AG04449 (cell line): ENCODE data around the gene CEMIP.

Experiments used
- CTCF ChIA-PET: fragments of 350-600 bp; formaldehyde crosslinking; extraction: SDS; loops from one replicate; lab custom pipeline; 2021; ENCODE audit warnings: antibody characterized with exemption; lab: Yijun Ruan, JAX
- POLR2A ChIA-PET: fragments of 400-600, 350-600 bp; formaldehyde crosslinking; extraction: SDS; loops from one replicate; lab custom pipeline; 2020; ENCODE audit warnings: antibody characterized with exemption, inconsistent platforms; lab: Yijun Ruan, JAX
- DNase-seq: peaks from one replicate; pipeline ENCODE4 v3.0.0-alpha.2; 2010; ENCODE audit warnings: low read depth, low spot score
- H3K4me3 ChIP-seq: 2 replicates; pipeline ENCODE4 v1.5.1; 2011; ENCODE audit warnings: low read depth, mild to moderate bottlenecking, control low read depth, low read length
- TF ChIP-seq, protein P1 (sequence below): IDR thresholded peaks from one replicate; pipeline ENCODE4 v1.5.1; 2011; ENCODE audit warnings: mild to moderate bottlenecking, moderate library complexity, low read length, control low read depth, inconsistent platforms; ENCODE audit not compliant: insufficient read depth; ENCODE audit errors: missing control alignments

CEMIP gene

DNA sequence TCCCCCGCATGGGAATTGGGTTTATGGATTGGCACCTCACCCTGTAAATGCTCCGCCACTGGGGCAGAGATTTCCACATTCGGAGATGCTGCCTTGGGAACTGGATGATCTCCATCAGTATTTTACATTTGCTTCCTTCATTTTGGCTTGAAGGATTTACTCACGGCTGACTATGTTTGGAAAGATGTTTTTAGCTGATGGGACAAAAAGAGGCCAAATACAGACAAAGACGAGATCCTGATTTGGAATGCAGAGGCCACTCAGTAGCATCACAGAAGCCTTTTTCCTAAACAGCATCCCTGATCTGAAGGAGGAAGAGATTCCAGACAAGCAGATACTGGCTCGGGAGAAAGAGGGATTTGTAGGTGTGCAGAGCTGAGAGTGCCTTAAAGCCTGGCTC, 133.5 kb downstream of the CEMIP start:
- TF ChIP-seq, protein P1, sequence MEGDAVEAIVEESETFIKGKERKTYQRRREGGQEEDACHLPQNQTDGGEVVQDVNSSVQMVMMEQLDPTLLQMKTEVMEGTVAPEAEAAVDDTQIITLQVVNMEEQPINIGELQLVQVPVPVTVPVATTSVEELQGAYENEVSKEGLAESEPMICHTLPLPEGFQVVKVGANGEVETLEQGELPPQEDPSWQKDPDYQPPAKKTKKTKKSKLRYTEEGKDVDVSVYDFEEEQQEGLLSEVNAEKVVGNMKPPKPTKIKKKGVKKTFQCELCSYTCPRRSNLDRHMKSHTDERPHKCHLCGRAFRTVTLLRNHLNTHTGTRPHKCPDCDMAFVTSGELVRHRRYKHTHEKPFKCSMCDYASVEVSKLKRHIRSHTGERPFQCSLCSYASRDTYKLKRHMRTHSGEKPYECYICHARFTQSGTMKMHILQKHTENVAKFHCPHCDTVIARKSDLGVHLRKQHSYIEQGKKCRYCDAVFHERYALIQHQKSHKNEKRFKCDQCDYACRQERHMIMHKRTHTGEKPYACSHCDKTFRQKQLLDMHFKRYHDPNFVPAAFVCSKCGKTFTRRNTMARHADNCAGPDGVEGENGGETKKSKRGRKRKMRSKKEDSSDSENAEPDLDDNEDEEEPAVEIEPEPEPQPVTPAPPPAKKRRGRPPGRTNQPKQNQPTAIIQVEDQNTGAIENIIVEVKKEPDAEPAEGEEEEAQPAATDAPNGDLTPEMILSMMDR, result no peak
- CTCF ChIA-PET, result no interaction called here
- POLR2A ChIA-PET, result no interaction called here
- no peak for DNase-seq
- H3K4me3 ChIP-seq, result no peak overlapping the region

GRCh38 chr15:80913541-80913940, 134.4 kb downstream of the CEMIP start:
- no peak overlapping the region for H3K4me3 ChIP-seq
- ChIA-PET POLR2A (no interaction called here), CTCF (no interaction called here)
- TF ChIP-seq, protein P1, result no peak
- no peak for DNase-seq

- TF ChIP-seq, protein P1, result no peak
- POLR2A ChIA-PET, result no interaction called here
- CTCF ChIA-PET, result no interaction called here
- DNase-seq, result no peak
- H3K4me3 ChIP-seq, result no peak overlapping the region
Measured at GRCh38 chr15:80915472-80915871, 136.3 kb downstream of the CEMIP start.

DNA sequence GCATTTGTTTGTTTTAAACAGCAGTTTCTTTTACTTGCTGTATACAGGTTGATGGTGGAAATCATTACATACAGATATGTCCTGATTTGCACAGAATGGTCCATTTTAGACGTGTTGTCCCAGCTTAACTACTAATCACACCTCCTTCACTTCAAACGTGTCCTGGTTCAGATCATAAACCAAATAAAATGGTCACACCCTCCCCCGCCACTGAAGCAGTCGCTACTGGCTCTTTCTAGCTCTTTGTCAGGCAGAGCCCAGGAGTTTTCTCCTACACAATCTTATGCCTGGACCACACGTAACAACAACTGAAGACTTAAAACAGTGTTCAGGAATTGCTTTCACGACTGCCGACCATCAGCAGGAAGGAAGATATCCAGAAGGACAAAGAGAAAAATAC, 136.9 kb downstream of the CEMIP start:
- no peak for DNase-seq
- ChIA-PET POLR2A (no interaction called here), CTCF (no interaction called here)
- no peak overlapping the region for H3K4me3 ChIP-seq
- TF ChIP-seq, protein P1, result no peak

DNA sequence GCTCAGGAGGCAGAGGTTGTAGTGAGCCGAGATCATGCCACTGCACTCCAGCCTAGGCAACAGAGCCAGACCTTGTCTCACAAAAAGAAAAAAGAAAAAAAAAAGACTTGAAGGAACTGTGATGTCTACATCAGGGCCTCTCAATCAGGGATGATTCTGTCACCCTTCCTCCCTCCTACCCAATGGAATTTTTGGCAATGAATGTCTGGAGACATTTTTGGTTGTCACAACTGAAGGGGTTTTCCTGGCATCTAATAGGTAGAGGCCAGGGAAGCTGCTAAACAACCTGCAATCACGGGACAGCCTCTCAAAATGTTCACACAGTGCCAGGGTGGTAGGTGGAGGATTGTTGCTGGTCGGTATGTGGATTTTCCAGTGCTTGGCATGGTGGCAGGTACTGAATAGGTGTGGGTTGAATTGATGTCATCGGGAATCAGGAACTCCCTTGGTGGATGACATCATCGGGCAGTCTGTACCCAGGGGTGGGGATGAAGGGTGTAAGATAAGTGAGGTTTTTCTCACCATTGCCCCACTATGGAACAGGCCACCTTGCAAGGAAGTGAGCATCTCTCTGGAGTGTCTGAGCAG, 139.1 kb downstream of the CEMIP start:
- CTCF ChIA-PET, result no interaction called here
- H3K4me3 ChIP-seq, result no peak overlapping the region
- POLR2A ChIA-PET, result no interaction called here
- TF ChIP-seq, protein P1, result no peak
- no peak for DNase-seq

DNA sequence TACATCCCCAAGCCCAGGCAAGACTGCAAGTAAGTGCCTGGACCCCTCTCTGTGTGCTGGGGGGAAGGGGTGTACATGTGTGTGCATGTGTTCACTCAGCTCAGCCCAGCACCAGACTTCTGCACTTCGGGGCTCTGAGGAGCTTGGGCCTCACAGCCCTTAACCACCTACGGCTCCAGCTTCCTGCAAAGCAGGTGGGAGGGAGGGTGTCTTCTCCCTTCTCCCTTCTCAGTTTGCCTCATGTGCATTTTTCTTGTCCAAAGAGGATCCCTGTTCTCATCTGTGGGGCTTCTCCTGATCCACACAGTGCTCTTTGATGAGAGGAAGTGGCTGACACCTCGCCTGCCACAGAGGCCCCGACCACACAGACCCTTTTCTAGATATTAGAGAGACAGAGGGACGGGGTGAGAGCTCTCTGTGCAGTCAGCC, 141.1 kb downstream of the CEMIP start:
- H3K4me3 ChIP-seq, result no peak overlapping the region
- POLR2A ChIA-PET, result no interaction called here
- no peak for DNase-seq
- CTCF ChIA-PET, result no interaction called here
- TF ChIP-seq, protein P1, result no peak
